Activated naive CD4-positive, alpha-beta T cell (primary cell): Measurements from ENCODE around the gene SDF4.

Experiments
- DNase-seq, 4 experiments: peaks; one replicate each; lab custom pipeline; 2025; lab: John Stamatoyannopoulos, UW

The SDF4 gene

GRCh38 chr1:1212780-1213344 is 18.9 kb downstream of the SDF4 start:
- DNase-seq, result no peak

- DNase-seq, result no peak
Observed at GRCh38 chr1:1211541-1212441, 20.0 kb downstream of the SDF4 start.

- no peak for DNase-seq
Observed at GRCh38 chr1:1210726-1211540, 20.9 kb downstream of the SDF4 start.

GRCh38 chr1:1208713-1209433 is 22.9 kb downstream of the SDF4 start:
- DNase-seq, result peak in 1 of 4 experiments; percentile 23

- DNase-seq, result no peak
Observed at GRCh38 chr1:1207571-1207892, 24.3 kb downstream of the SDF4 start.

GRCh38 chr1:1206966-1207531 is 24.8 kb downstream of the SDF4 start:
- DNase-seq, result no peak

- no peak for DNase-seq
Observed at GRCh38 chr1:1206376-1206965, 25.3 kb downstream of the SDF4 start, which contains the start of gene TNFRSF18. TNFRSF18 (minus strand) TSS chr1:1206592; CDS start chr1:1206571, 21 bp downstream.

GRCh38 chr1:1205769-1206375 is 25.9 kb downstream of the SDF4 start:
- DNase-seq, result no peak

GRCh38 chr1:1204998-1205768 is 26.6 kb downstream of the SDF4 start:
- DNase-seq, result no peak

- DNase-seq, result no peak
Observed at GRCh38 chr1:1204425-1204920, 27.3 kb downstream of the SDF4 start.

GRCh38 chr1:1203561-1204424 is 28.0 kb downstream of the SDF4 start:
- DNase-seq, result no peak

- DNase-seq, result no peak
Observed at GRCh38 chr1:1202831-1203560, 28.8 kb downstream of the SDF4 start.

- peak; percentile 63 to 80 (median 72) for DNase-seq
Observed at GRCh38 chr1:1200876-1201810, 30.7 kb downstream of the SDF4 start.

GRCh38 chr1:1199961-1200875 is 31.6 kb downstream of the SDF4 start:
- no peak for DNase-seq

- DNase-seq, result no peak
Observed at GRCh38 chr1:1199141-1199960, 32.5 kb downstream of the SDF4 start.
